ENCODE results near the gene NIFK. TPM values are rescaled to one million over a fixed set of nuclear protein-coding genes. Genes with fewer than 3 reads are reported as not detected.
"Not testable (repeated sequence)": the region's sequence is repeated elsewhere in the genome, so short reads cannot be mapped to it uniquely, and the experiment has no call there.

Gene NIFK
- total RNA-seq, 1 donor from 2014 or later = 45.1 TPM

- no peak for DNase-seq
Measured at GRCh38 chr2:121694398-121695170, 42.1 kb downstream of the NIFK start.

GRCh38 chr2:121690572-121690971 lies 46.1 kb downstream of the NIFK start:
- DNase-seq = not testable (repeated sequence)

DNA sequence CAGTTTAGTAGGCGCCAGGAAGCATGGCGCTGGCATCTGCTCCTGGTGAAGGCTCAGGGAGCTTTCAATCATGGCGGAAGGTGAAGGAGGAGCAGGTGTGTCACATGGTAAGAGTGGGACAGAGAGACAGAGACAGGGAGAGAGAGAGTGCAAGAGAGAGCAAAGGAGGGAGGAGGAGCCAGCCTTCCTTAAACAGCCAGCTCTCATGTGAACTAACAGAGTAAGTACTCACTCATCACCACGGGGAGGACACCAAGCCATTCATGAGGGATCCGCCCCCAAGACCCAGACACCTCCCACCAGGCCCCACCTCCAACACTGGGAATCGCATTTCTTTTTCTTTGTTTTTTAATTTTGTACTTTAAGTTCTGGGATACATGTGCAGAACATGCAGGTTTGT lies 46.6 kb downstream of the NIFK start:
- no peak for DNase-seq

DNA sequence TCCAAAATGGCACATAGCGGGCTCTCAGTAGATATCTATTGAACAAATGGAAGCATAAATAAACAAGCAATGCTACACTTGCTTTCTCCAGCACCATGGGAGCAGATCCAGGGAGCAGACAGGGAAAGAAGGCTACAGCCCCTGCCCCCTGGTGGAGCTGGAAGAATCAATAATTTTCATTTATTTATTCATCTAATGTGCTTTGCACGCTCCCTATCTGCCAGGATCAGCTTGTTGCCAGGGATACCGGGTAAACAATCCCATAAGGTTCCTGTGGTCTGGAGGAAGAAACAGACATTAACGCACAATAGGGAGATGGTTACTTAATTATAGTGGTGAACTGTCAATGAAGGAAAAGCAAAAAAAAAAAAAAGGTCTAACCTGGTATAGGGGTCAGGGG lies 47.3 kb downstream of the NIFK start:
- peak; percentile 87 for DNase-seq

DNA sequence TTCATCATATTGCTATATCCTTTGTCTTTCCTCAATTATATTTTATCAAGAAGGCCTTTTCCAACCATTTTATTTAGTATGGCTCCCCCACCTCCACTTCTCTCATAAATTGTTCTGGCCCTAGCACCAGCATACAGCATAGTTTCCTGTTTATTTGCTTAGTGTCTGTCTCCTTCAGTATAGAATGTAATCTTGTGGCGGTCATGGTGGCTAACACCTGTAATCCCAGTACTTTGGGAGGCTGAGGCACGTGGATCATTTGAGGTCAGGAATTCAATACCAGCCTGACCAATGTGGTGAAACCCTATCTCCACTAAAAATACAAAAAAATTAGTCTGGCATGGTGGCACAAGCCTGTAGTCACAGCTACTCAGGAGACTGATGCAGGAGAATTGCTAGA lies 47.9 kb downstream of the NIFK start:
- DNase-seq = no peak

GRCh38 chr2:121686902-121687301 lies 49.8 kb downstream of the NIFK start:
- no peak for DNase-seq

- no peak for DNase-seq
Measured at GRCh38 chr2:121686218-121686617, 50.5 kb downstream of the NIFK start.

DNA sequence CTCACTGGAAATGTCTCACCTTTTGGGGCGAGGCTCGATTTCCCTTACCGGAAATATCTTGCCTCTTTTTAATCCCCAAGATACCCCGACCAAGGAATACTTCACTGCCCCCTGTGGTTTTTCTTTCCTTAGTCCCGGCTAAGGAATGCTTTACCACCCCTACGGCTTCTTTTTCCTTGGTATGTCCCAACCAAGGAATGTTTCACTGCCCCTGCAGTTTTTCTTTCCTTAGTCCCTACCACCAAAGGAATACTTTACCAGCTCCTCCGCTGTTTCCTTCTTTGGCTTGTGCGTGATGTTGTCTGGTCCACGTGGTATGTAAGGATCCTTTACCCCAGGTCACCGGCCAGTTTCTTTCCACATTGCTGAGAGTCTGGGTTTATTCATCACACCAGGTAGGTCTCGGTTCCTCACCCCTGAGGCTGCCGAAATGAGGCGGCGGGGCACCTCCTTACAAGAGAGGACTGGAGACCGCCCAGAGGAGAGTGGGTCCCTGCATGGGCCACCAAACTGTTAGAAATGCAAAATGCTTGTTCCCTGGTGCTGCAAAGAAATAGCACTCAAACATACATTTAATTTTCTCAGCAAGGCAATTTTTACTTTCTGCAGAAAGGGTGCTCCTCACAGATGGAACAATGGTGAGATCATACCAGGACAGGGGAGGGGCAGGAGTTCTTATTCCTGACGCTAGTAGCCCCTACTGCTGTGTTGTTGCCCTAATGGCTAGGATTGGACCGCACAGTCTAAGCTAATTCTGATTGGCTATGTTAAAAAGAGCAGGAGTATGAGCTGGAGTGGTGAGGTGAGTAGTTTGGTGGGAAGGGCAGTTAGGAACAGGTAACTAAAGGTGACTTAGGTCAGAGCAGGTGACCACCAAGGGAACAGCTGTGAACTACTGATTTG lies 54.0 kb downstream of the NIFK start:
- DNase-seq = no peak

DNA sequence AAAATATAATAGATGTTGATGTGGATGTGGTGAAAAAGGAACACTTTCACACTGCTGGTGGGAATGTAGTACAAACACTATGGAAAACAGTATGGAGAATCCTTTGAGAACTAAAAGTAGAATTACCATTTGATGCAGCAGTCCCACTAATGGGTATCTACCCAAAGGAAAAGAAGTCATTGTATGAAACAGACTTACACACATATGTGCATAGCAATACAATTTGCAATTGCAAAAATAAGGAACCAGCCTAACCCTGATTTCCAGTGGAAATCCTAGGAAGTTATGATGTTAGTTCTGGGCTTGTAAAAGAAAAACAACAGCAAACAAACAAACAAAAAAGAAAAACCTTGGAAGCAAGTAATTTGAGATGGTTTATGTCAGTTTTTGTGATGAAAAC lies 58.8 kb downstream of the NIFK start:
- DNase-seq = no peak

Other genes with a start within 250 kb of the NIFK start
- under 0.01 TPM in 1 of 2 replicates, not detected in the other for gene RNU4ATAC, start 206.0 kb downstream of the NIFK start, total RNA-seq
- gene CLASP1, start 87.4 kb downstream of the NIFK start, total RNA-seq = 51.9 and 67.7 TPM in 2 replicates
- gene TSN, start 18.8 kb upstream of the NIFK start, total RNA-seq = 105 and 115 TPM in 2 replicates

All from dermis blood vessel endothelial cell (primary cell).